ENCODE results near the gene PLCZ1. TPM values are rescaled to one million over a fixed set of nuclear protein-coding genes. Genes with fewer than 3 reads are reported as not detected.
"Not testable (repeated sequence)": the region's sequence is repeated elsewhere in the genome, so short reads cannot be mapped to it uniquely, and the experiment has no call there.

The PLCZ1 gene
- total RNA-seq, 6 donors from 2014 or later, result not detected

GRCh38 chr12:18706798-18707197 is 31.0 kb downstream of the PLCZ1 start:
- Histone ChIP-seq H3K4me1 (no peaks in the 10 kb centered on the region), H3K27me3 (no peaks in the 10 kb centered on the region), H3K4me3 (no peak overlapping the region), H3K9me3 (no peaks in the 10 kb centered on the region), H3K36me3 (no peaks in the 10 kb centered on the region), H3K27ac (no peak overlapping the region)
- 93 to 97% methylated on average over 1 of the region's 1 CpG for WGBS, 2 donors
- TF ChIP-seq POLR2A (IDR thresholded peaks at IDR 0.05), result no peak
- TF ChIP-seq EP300 (IDR thresholded peaks at IDR 0.05), result no peak
- no peak for TF ChIP-seq CTCF (IDR thresholded peaks at IDR 0.05)
- no peak for TF ChIP-seq POLR2AphosphoS5 (IDR thresholded peaks at IDR 0.05)
- no peak for DNase-seq
- ATAC-seq (ENCODE audit: low FRiP score in 2 of 2), result no peak

- H3K36me3 ChIP-seq, result no peaks in the 10 kb centered on the region
- H3K27me3 ChIP-seq, result no peaks in the 10 kb centered on the region
- DNase-seq, result no peak
- no peak overlapping the region for H3K4me3 ChIP-seq
- 60% methylated on average over 2 of the region's 2 CpGs for WGBS, 2 donors
- ATAC-seq (ENCODE audit: low FRiP score in 2 of 2), result no peak
- H3K4me1 ChIP-seq, result no peaks in the 10 kb centered on the region
- no peak overlapping the region for H3K27ac ChIP-seq
- no peaks in the 10 kb centered on the region for H3K9me3 ChIP-seq
- no peak for TF ChIP-seq CTCF (IDR thresholded peaks at IDR 0.05)
- no peak for TF ChIP-seq POLR2AphosphoS5 (IDR thresholded peaks at IDR 0.05)
- no peak for TF ChIP-seq EP300 (IDR thresholded peaks at IDR 0.05)
- no peak for TF ChIP-seq POLR2A (IDR thresholded peaks at IDR 0.05)
Observed at GRCh38 chr12:18703911-18704310, 33.9 kb downstream of the PLCZ1 start.

GRCh38 chr12:18703321-18703720 is 34.5 kb downstream of the PLCZ1 start:
- DNase-seq (no peak), ATAC-seq (ENCODE audit: low FRiP score in 2 of 2) (no peak)
- no peak for TF ChIP-seq POLR2A (IDR thresholded peaks at IDR 0.05)
- Histone ChIP-seq H3K27me3 (no peaks in the 10 kb centered on the region), H3K27ac (no peak overlapping the region), H3K9me3 (no peaks in the 10 kb centered on the region), H3K4me1 (no peaks in the 10 kb centered on the region), H3K4me3 (no peak overlapping the region), H3K36me3 (no peaks in the 10 kb centered on the region)
- WGBS, 2 donors, result 67 to 72% methylated on average over 2 of the region's 2 CpGs

- 75 to 76% methylated on average over 3 of the region's 3 CpGs for WGBS, 2 donors
- H3K9me3 ChIP-seq, result no peaks in the 10 kb centered on the region
Observed at GRCh38 chr12:18700271-18700670, 37.5 kb downstream of the PLCZ1 start.

GRCh38 chr12:18696971-18697602 is 40.7 kb downstream of the PLCZ1 start:
- Histone ChIP-seq H3K4me1 (no peaks in the 10 kb centered on the region), H3K27ac (no peak overlapping the region), H3K27me3 (no peaks in the 10 kb centered on the region), H3K36me3 (no peaks in the 10 kb centered on the region), H3K9me3 (no peaks in the 10 kb centered on the region), H3K4me3 (no peak overlapping the region)
- ATAC-seq (ENCODE audit: low FRiP score in 2 of 2), result no peak
- no peak for DNase-seq
- no peak for TF ChIP-seq CTCF (IDR thresholded peaks at IDR 0.05)
- no peak for TF ChIP-seq POLR2AphosphoS5 (IDR thresholded peaks at IDR 0.05)
- no peak for TF ChIP-seq EP300 (IDR thresholded peaks at IDR 0.05)
- TF ChIP-seq POLR2A (IDR thresholded peaks at IDR 0.05), result no peak

More at GRCh38 chr12:18700271-18700670, 37.5 kb downstream of the PLCZ1 start:
- ATAC-seq (ENCODE audit: low FRiP score in 2 of 2) (peak in 1 of 2 donors; percentile 93), DNase-seq (no peak)
- Histone ChIP-seq H3K36me3 (no peaks in the 10 kb centered on the region), H3K27me3 (no peaks in the 10 kb centered on the region), H3K4me3 (no peak overlapping the region), H3K4me1 (no peaks in the 10 kb centered on the region), H3K27ac (no peak overlapping the region)
- TF ChIP-seq POLR2AphosphoS5 (IDR thresholded peaks at IDR 0.05), result no peak
- TF ChIP-seq EP300 (IDR thresholded peaks at IDR 0.05), result no peak
- no peak for TF ChIP-seq POLR2A (IDR thresholded peaks at IDR 0.05)
- TF ChIP-seq CTCF (IDR thresholded peaks at IDR 0.05), result no peak

- H3K4me3 ChIP-seq; DNase-seq; H3K27me3 ChIP-seq; H3K9me3 ChIP-seq; H3K36me3 ChIP-seq; ATAC-seq (ENCODE audit: low FRiP score in 2 of 2); H3K27ac ChIP-seq; H3K4me1 ChIP-seq: not testable (repeated sequence)
- 82 to 90% methylated on average over 5 of the region's 5 CpGs for WGBS, 2 donors
Observed at GRCh38 chr12:18693986-18694385, 43.8 kb downstream of the PLCZ1 start.

Measured in upper lobe of left lung (tissue), 6 donors.